Measurements from ENCODE around the gene RPL13.

Gene RPL13

DNA sequence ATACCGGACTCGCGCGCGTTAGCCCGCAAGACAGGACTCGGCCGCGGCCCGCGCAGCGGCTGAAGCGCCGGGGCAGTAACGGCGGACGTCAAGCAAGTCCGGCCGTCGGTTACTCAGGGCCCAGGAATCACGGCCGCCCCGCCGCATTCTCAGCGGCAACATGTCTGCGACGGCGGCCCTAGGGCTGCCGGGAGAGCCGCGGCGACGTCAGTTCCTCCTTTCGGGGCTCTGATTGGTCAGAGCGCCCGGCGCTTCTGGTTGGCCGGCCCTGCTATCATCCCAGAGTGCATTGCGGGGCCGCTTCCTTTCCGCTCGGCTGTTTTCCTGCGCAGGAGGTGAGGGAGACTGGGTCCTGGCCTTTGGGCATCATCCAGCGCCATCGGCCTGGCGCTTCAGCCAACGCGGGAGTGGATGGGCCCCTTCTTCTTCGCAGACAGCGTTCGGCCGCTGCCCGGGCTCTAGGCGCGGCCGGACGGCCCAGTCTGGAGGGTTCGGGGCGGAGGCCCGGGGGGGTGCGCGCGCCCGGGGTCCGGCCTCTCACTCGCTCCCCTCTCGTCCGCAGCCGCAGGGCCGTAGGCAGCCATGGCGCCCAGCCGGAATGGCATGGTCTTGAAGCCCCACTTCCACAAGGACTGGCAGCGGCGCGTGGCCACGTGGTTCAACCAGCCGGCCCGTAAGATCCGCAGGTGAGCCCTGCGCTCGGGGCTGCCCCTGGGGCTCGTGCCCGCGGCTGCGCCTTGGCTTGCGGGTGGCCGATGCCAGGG is at the start of gene RPL13 (continued):
- TF ChIP-seq, protein P1, sequence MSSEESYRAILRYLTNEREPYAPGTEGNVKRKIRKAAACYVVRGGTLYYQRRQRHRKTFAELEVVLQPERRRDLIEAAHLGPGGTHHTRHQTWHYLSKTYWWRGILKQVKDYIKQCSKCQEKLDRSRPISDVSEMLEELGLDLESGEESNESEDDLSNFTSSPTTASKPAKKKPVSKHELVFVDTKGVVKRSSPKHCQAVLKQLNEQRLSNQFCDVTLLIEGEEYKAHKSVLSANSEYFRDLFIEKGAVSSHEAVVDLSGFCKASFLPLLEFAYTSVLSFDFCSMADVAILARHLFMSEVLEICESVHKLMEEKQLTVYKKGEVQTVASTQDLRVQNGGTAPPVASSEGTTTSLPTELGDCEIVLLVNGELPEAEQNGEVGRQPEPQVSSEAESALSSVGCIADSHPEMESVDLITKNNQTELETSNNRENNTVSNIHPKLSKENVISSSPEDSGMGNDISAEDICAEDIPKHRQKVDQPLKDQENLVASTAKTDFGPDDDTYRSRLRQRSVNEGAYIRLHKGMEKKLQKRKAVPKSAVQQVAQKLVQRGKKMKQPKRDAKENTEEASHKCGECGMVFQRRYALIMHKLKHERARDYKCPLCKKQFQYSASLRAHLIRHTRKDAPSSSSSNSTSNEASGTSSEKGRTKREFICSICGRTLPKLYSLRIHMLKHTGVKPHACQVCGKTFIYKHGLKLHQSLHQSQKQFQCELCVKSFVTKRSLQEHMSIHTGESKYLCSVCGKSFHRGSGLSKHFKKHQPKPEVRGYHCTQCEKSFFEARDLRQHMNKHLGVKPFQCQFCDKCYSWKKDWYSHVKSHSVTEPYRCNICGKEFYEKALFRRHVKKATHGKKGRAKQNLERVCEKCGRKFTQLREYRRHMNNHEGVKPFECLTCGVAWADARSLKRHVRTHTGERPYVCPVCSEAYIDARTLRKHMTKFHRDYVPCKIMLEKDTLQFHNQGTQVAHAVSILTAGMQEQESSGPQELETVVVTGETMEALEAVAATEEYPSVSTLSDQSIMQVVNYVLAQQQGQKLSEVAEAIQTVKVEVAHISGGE (tag by site-specific recombination; conservative IDR thresholded peaks at IDR 0.05; ENCODE audit: low read depth), result peak; percentile 71
- peak; percentile 66; the same call in 1 of the 2 replicates for TF ChIP-seq GLIS2 (tag by site-specific recombination; IDR thresholded peaks at IDR 0.05)
- no peak for TF ChIP-seq ZNF140 (tag by site-specific recombination; IDR thresholded peaks at IDR 0.05)
- no peak for TF ChIP-seq ZNF155 (tag by site-specific recombination; IDR thresholded peaks at IDR 0.05)
- peak; percentile 43; the same call in 1 of the 2 replicates for TF ChIP-seq KLF16 (tag by site-specific recombination; IDR thresholded peaks at IDR 0.05)
- no peak for TF ChIP-seq ZNF10 (tag by site-specific recombination; IDR thresholded peaks at IDR 0.05)
- TF ChIP-seq ZNF549 (tag by site-specific recombination; IDR thresholded peaks at IDR 0.05), result 0 out of 2 replicates have a peak, but pooled peaks have one; percentile 5
- TF ChIP-seq, protein P2, sequence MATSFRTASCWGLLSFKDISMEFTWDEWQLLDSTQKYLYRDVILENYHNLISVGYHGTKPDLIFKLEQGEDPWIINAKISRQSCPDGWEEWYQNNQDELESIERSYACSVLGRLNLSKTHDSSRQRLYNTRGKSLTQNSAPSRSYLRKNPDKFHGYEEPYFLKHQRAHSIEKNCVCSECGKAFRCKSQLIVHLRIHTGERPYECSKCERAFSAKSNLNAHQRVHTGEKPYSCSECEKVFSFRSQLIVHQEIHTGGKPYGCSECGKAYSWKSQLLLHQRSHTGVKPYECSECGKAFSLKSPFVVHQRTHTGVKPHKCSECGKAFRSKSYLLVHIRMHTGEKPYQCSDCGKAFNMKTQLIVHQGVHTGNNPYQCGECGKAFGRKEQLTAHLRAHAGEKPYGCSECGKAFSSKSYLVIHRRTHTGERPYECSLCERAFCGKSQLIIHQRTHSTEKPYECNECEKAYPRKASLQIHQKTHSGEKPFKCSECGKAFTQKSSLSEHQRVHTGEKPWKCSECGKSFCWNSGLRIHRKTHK (tag by site-specific recombination; IDR thresholded peaks at IDR 0.05), result no peak
- TF ChIP-seq ZNF777 (tag by site-specific recombination; IDR thresholded peaks at IDR 0.05; ENCODE audit: borderline replicate concordance), result peak; percentile 93
- TF ChIP-seq, protein P3, sequence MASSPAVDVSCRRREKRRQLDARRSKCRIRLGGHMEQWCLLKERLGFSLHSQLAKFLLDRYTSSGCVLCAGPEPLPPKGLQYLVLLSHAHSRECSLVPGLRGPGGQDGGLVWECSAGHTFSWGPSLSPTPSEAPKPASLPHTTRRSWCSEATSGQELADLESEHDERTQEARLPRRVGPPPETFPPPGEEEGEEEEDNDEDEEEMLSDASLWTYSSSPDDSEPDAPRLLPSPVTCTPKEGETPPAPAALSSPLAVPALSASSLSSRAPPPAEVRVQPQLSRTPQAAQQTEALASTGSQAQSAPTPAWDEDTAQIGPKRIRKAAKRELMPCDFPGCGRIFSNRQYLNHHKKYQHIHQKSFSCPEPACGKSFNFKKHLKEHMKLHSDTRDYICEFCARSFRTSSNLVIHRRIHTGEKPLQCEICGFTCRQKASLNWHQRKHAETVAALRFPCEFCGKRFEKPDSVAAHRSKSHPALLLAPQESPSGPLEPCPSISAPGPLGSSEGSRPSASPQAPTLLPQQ (tag by site-specific recombination; IDR thresholded peaks at IDR 0.05), result peak; percentile 60; the same call in 1 of the 2 replicates
- TF ChIP-seq, protein P4, sequence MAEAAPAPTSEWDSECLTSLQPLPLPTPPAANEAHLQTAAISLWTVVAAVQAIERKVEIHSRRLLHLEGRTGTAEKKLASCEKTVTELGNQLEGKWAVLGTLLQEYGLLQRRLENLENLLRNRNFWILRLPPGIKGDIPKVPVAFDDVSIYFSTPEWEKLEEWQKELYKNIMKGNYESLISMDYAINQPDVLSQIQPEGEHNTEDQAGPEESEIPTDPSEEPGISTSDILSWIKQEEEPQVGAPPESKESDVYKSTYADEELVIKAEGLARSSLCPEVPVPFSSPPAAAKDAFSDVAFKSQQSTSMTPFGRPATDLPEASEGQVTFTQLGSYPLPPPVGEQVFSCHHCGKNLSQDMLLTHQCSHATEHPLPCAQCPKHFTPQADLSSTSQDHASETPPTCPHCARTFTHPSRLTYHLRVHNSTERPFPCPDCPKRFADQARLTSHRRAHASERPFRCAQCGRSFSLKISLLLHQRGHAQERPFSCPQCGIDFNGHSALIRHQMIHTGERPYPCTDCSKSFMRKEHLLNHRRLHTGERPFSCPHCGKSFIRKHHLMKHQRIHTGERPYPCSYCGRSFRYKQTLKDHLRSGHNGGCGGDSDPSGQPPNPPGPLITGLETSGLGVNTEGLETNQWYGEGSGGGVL (tag by site-specific recombination; IDR thresholded peaks at IDR 0.05), result 0 out of 2 replicates have a peak, but pooled peaks have one; percentile 33
- no peak for TF ChIP-seq ZBTB1 (tag by site-specific recombination; IDR thresholded peaks at IDR 0.05)
- TF ChIP-seq ZFP41 (tag by site-specific recombination; IDR thresholded peaks at IDR 0.05; ENCODE audit: borderline replicate concordance), result no peak
- no peak for TF ChIP-seq ZNF24 (tag by site-specific recombination; IDR thresholded peaks at IDR 0.05)
- TF ChIP-seq SP2 (tag by site-specific recombination; IDR thresholded peaks at IDR 0.05), result peak; percentile 83
- TF ChIP-seq, protein P5, sequence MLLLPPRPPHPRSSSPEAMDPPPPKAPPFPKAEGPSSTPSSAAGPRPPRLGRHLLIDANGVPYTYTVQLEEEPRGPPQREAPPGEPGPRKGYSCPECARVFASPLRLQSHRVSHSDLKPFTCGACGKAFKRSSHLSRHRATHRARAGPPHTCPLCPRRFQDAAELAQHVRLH (tag by site-specific recombination; IDR thresholded peaks at IDR 0.05), result no peak
- no peak for TF ChIP-seq ZNF830 (tag by site-specific recombination; IDR thresholded peaks at IDR 0.05; ENCODE audit: low read depth)
- no peak for TF ChIP-seq ZNF600 (tag by site-specific recombination; IDR thresholded peaks at IDR 0.05)
- no peak for TF ChIP-seq GLI2 (tag by site-specific recombination; IDR thresholded peaks at IDR 0.05; ENCODE audit: borderline replicate concordance, low read depth)
- no peak for TF ChIP-seq ZNF785 (tag by site-specific recombination; IDR thresholded peaks at IDR 0.05)
- TF ChIP-seq ZNF560 (tag by site-specific recombination; IDR thresholded peaks at IDR 0.05; ENCODE audit: borderline replicate concordance), result no peak
- TF ChIP-seq, protein P6, sequence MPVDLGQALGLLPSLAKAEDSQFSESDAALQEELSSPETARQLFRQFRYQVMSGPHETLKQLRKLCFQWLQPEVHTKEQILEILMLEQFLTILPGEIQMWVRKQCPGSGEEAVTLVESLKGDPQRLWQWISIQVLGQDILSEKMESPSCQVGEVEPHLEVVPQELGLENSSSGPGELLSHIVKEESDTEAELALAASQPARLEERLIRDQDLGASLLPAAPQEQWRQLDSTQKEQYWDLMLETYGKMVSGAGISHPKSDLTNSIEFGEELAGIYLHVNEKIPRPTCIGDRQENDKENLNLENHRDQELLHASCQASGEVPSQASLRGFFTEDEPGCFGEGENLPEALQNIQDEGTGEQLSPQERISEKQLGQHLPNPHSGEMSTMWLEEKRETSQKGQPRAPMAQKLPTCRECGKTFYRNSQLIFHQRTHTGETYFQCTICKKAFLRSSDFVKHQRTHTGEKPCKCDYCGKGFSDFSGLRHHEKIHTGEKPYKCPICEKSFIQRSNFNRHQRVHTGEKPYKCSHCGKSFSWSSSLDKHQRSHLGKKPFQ (tag by site-specific recombination; IDR thresholded peaks at IDR 0.05), result no peak
- no peak for TF ChIP-seq HOXC10 (CRISPR knock-in tag; IDR thresholded peaks at IDR 0.05)
- no peak for TF ChIP-seq ZNF354C (tag by site-specific recombination; IDR thresholded peaks at IDR 0.05; ENCODE audit: borderline replicate concordance, low read depth)
- no peak for TF ChIP-seq MZF1 (tag by site-specific recombination; IDR thresholded peaks at IDR 0.05; ENCODE audit: borderline replicate concordance)
- no peak for TF ChIP-seq ZNF16 (tag by site-specific recombination; IDR thresholded peaks at IDR 0.05; ENCODE audit: low read depth)
- TF ChIP-seq ZNF202 (tag by site-specific recombination; IDR thresholded peaks at IDR 0.05; ENCODE audit: borderline replicate concordance), result no peak
- TF ChIP-seq, protein P7, sequence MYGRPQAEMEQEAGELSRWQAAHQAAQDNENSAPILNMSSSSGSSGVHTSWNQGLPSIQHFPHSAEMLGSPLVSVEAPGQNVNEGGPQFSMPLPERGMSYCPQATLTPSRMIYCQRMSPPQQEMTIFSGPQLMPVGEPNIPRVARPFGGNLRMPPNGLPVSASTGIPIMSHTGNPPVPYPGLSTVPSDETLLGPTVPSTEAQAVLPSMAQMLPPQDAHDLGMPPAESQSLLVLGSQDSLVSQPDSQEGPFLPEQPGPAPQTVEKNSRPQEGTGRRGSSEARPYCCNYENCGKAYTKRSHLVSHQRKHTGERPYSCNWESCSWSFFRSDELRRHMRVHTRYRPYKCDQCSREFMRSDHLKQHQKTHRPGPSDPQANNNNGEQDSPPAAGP (tag by site-specific recombination; IDR thresholded peaks at IDR 0.05), result peak; percentile 75
